Endothelial cell of umbilical vein (primary cell): ENCODE data around the gene MEX3C. TPM values are rescaled to one million over a fixed set of nuclear protein-coding genes. Genes with fewer than 3 reads are reported as not detected.

Source experiments
- BruUV-seq: library from RNA; stranded (reverse); fragments of 400-500 nt; replicated peaks from 2 replicates; lab custom pipeline; 2021; lab: Mats Ljungman, UMichigan
- CTCF ChIA-PET: fragments of 300-600, 350-600 bp; sonication (Branson Sonifier 250); formaldehyde crosslinking; loops from one replicate; lab custom pipeline; 2021; ENCODE audit warnings: antibody characterized with exemption, inconsistent platforms; lab: Charles Lee
- POLR2A ChIA-PET: fragments of 300-600, 350-600 bp; sonication (Branson Sonifier 250); formaldehyde crosslinking; loops from one replicate; lab custom pipeline; 2021; ENCODE audit warnings: antibody characterized with exemption, inconsistent platforms; lab: Charles Lee
- DNase-seq: peaks from one replicate; pipeline ENCODE4 v3.0.0-alpha.2; 2011; ENCODE audit warnings: low read depth, low spot score
- FAIRE-seq: peaks from 2 replicates; lab custom pipeline; 2011; peaks lifted over from hg19 to GRCh38; lab: Jason Lieb, UNC
- H2AFZ ChIP-seq: 2 replicates; pipeline ENCODE4 v1.6.0; 2012; ENCODE audit warnings: low read depth, low read length, control low read depth, inconsistent platforms
- H3K27ac ChIP-seq: 2 replicates; pipeline ENCODE4 v1.5.1; 2011; ENCODE audit warnings: low read depth, mild to moderate bottlenecking, control low read depth, low read length, moderate library complexity; ENCODE audit not compliant: insufficient read depth
- H3K27me3 ChIP-seq, 2 experiments: 2 replicates each; pipeline versions ENCODE4 v1.6.0 to v1.6.1; 2011; ENCODE audit warnings: low read length in 2 of 2, mixed read lengths in 1 of 2; ENCODE audit not compliant: control insufficient read depth in 2 of 2, insufficient read depth in 2 of 2
- H3K36me3 ChIP-seq, 2 experiments: 2 replicates in 1 of 2; 3 replicates in 1 of 2; pipeline ENCODE4 v1.5.1; 2011; ENCODE audit warnings: low read length in 2 of 2, mild to moderate bottlenecking in 1 of 2, moderate library complexity in 1 of 2; ENCODE audit not compliant: control insufficient read depth in 2 of 2, insufficient read depth in 2 of 2; ENCODE audit errors: extremely low read depth in 1 of 2
- H3K4me1 ChIP-seq: 3 replicates; pipeline ENCODE4 v1.5.1; 2011; ENCODE audit warnings: mild to moderate bottlenecking, low read length; ENCODE audit not compliant: control insufficient read depth, insufficient read depth; ENCODE audit errors: extremely low read depth
- H3K4me2 ChIP-seq: 2 replicates; pipeline ENCODE4 v1.6.1; 2011; ENCODE audit warnings: low read length, control low read depth, mixed read lengths; ENCODE audit not compliant: insufficient read depth
- H3K4me3 ChIP-seq, 3 experiments: fragments of 200-600 bp in 1 of 3; sonication (generic), shearing (Covaris generic) in 1 of 3; replicated peaks in 1 of 3; 2 replicates each; pipeline ENCODE4 v1.5.1; 2011 to 2016; ENCODE audit warnings: control low read depth in 3 of 3, low read length in 3 of 3, mild to moderate bottlenecking in 2 of 3, inconsistent platforms in 1 of 3, low read depth in 1 of 3, moderate library complexity in 1 of 3; ENCODE audit not compliant: insufficient read depth in 1 of 3
- H3K79me2 ChIP-seq: 2 replicates; pipeline ENCODE4 v1.6.0; 2012; ENCODE audit warnings: low read length, inconsistent platforms; ENCODE audit not compliant: control insufficient read depth, insufficient read depth
- H3K9ac ChIP-seq: replicated peaks from 2 replicates; pipeline ENCODE3; 2011; ENCODE audit warnings: low read length, control low read depth; ENCODE audit not compliant: insufficient read depth; ENCODE audit errors: extremely low read depth
- H3K9me1 ChIP-seq: replicated peaks from 3 replicates; pipeline ENCODE4 v1.6.0; 2011; ENCODE audit warnings: mild to moderate bottlenecking, low read length; ENCODE audit not compliant: control insufficient read depth, insufficient read depth; ENCODE audit errors: extremely low read depth
- H3K9me3 ChIP-seq: replicated peaks from 2 replicates; pipeline ENCODE4 v1.5.1; 2012; ENCODE audit warnings: low read length, inconsistent platforms; ENCODE audit not compliant: control insufficient read depth, insufficient read depth
- H4K20me1 ChIP-seq: replicated peaks from 2 replicates; pipeline ENCODE3; 2011; ENCODE audit warnings: mild to moderate bottlenecking, low read length; ENCODE audit not compliant: control insufficient read depth, insufficient read depth; ENCODE audit errors: extremely low read depth
- EZH2 ChIP-seq: IDR thresholded peaks from 2 replicates; pipeline ENCODE4 v1.6.1; 2012; ENCODE audit warnings: borderline replicate concordance, low read depth, mild to moderate bottlenecking, moderate library complexity, low read length, inconsistent platforms; ENCODE audit not compliant: severe bottlenecking
- FOS ChIP-seq: IDR thresholded peaks from 2 replicates; pipeline ENCODE4 v1.6.1; 2011; ENCODE audit warnings: mild to moderate bottlenecking, low read length, moderate library complexity, borderline replicate concordance; ENCODE audit not compliant: insufficient read depth
- GATA2 ChIP-seq: IDR thresholded peaks from 2 replicates; pipeline ENCODE4 v1.7.0; 2011; ENCODE audit warnings: low read depth, mild to moderate bottlenecking, moderate library complexity, mixed read lengths, low read length; ENCODE audit not compliant: insufficient read length, insufficient read depth
- JUN ChIP-seq: IDR thresholded peaks from 2 replicates; pipeline ENCODE4 v1.6.1; 2011; ENCODE audit warnings: borderline replicate concordance, low read depth; ENCODE audit not compliant: insufficient read length, insufficient read depth
- MYC ChIP-seq: IDR thresholded peaks from one replicate; pipeline ENCODE4 v1.6.1; 2011; ENCODE audit warnings: mild to moderate bottlenecking, low read depth, low read length
- POLR2A ChIP-seq: IDR thresholded peaks from 2 replicates; pipeline ENCODE4 v1.6.1; 2012; ENCODE audit warnings: low read depth, mild to moderate bottlenecking, control low read depth, low read length
- POLR2AphosphoS5 ChIP-seq: IDR thresholded peaks from 2 replicates; pipeline ENCODE4 v1.6.1; 2012; ENCODE audit warnings: low read depth, mild to moderate bottlenecking, control low read depth, low read length, moderate library complexity; ENCODE audit not compliant: insufficient read depth
- dilution Hi-C: fragments of 300-500 bp; cut with MboI; formaldehyde crosslinking; loops from one replicate; pipeline ENCODE4 v1.15.0; 2019; ENCODE audit warnings: low sequenced_read_pairs; ENCODE audit not compliant: extremely low pct_ligation_motif_present
- intact Hi-C: fragments of 100-400 bp; cut with micrococcal nuclease; formaldehyde crosslinking; loops from one replicate; pipeline ENCODE4 v1.10.0; 2022
- polyA plus RNA-seq, 4 experiments: library from polyadenylated mRNA; depleted of rRNA in 3 of 4; stranded (reverse) in 3 of 4; unstranded in 1 of 4; fragments of >200 nt; gene quantifications; 2 replicates each; pipeline versions ENCODE4 v1.2.1 to v1.2.3, GENCODE V29; 2011 to 2012; ENCODE audit warnings: missing spikeins in 1 of 4
- total RNA-seq: library from RNA; stranded (reverse); gene quantifications from 2 replicates; pipeline ENCODE4 v1.2.3, GENCODE V29; 2021
- TF ChIP-seq, protein P1 (sequence below), 2 donors: IDR thresholded peaks; 1 replicate in 1 of 2; 2 replicates in 1 of 2; pipeline ENCODE4 v1.5.1; 2011; ENCODE audit warnings: low read length in 2 of 2, mild to moderate bottlenecking in 2 of 2, moderate library complexity in 2 of 2, control low read depth in 1 of 2, inconsistent platforms in 1 of 2, low read depth in 1 of 2; ENCODE audit not compliant: insufficient read depth in 1 of 2; ENCODE audit errors: extremely low read depth in 1 of 2
- TF ChIP-seq, protein P2 (sequence below): IDR thresholded peaks from 2 replicates; pipeline ENCODE4 v1.6.1; 2011; ENCODE audit not compliant: insufficient read depth, insufficient read length

The MEX3C gene
- total and polyA plus RNA-seq, 2 donors (not counting 3 experiments of a cell fraction or from before 2014, with no cell fraction given): 23.4 to 45.7 TPM

DNA sequence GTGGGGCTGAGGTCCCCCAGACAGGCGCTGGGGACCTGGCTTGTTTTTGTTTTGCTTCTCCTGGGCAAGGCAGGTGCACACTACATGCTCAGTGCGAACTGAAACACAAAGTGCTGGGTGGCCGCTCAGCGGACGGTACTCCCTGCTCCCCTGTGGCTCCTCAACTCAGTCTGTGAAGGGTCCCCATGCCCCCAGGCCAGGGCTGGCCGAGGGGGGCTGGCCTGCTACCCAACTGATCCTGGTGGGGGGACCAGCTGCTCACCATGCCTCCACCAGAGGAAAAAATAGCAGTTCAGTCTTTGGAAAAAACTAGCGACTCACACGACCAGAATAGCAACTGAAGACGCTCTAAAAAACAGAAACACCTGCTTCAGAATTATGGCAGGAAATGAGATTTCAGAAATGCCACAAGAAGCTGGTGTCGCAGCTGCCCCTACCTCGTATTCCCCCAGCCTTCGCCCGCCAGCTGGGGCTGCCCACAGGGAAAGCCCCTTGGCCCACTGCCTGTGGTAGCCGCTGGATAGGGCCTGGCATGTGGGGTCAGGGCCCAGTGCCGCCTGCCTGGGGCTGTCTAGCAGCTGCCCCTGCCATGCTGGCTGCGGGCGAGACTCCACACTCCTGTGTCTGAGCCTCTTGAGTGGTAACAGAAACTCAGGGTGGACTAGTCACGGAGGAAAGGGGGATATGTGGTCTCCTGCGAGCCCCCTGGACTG lies 43.7 kb downstream of the MEX3C start:
- BruUV-seq: no TSS peak
- no peaks in the 10 kb centered on the region for H3K9me1 ChIP-seq
- no peak overlapping the region for H3K9ac ChIP-seq
- no peak overlapping the region for H2AFZ ChIP-seq
- no peaks in the 10 kb centered on the region for H3K27me3 ChIP-seq
- CTCF ChIA-PET: no interaction called here
- H3K4me2 ChIP-seq: no peak overlapping the region
- no peak overlapping the region for H3K4me3 ChIP-seq
- no peak overlapping the region for H3K27ac ChIP-seq
- no peaks in the 10 kb centered on the region for H3K9me3 ChIP-seq
- no peak for TF ChIP-seq POLR2A
- no peaks in the 10 kb centered on the region for H4K20me1 ChIP-seq
- no peaks in the 10 kb centered on the region for H3K4me1 ChIP-seq
- DNase-seq (no peak), FAIRE-seq (no peak)
- H3K79me2 ChIP-seq: no peaks in the 10 kb centered on the region
- dilution Hi-C loops: no loop called here
- POLR2A ChIA-PET: no interaction called here
- intact Hi-C loops: no loop called here
- no peaks in the 10 kb centered on the region for H3K36me3 ChIP-seq

DNA sequence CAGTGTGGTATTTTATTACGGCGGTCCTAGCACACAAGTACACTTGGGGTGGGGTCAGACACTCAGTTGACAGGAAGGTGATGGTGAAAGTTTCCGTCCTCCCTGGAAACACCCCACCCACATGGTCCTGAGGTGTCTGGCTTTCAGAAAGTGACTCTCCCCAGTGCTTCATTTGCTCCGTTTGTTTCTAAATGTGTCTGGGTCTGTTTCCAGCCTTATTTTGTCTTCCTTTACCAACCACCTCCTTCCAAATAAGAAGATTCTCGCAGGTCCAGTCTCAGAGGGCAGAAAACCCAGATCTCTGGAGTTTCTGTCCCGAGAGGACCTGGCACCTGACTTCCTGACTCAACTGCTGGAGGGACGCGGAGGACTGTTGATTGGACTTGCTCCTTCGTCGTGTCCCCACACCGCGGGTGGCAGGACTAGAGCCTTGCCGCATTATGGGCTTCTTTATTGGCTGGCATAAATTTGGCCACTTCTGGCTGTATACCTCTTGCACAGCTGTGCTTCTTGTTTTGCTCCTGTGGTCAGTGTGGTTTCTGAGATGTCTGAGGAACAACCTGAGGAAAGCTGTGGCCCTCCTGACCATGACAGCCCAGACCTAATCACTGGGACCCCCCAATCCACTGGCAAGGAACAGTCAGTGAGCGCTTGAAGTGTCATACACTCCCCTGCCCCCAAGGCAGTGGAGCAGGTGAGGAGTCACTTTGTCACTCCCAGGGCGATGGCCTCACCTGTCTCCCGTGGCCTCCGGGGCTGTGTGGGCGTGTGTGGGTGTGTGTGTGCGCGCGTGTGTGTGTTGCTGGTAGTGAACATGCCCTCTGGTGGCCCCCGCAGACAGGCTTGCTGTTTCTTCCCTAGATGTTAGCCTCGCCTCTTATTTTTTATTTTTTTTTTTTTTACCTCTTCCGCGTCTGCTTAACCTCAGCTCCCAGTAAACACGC lies 45.6 kb downstream of the MEX3C start:
- BruUV-seq: no TSS peak
- Histone ChIP-seq H3K36me3 (no peaks in the 10 kb centered on the region), H2AFZ (no peak overlapping the region), H4K20me1 (no peaks in the 10 kb centered on the region), H3K4me3 (no peak overlapping the region), H3K4me2 (no peak overlapping the region), H3K27me3 (no peaks in the 10 kb centered on the region), H3K9ac (no peak overlapping the region), H3K27ac (no peak overlapping the region), H3K4me1 (no peaks in the 10 kb centered on the region), H3K79me2 (no peaks in the 10 kb centered on the region), H3K9me3 (no peaks in the 10 kb centered on the region), H3K9me1 (no peaks in the 10 kb centered on the region)
- TF ChIP-seq MYC (no peak), POLR2A (no peak), FOS (no peak), GATA2 (no peak), EZH2 (no peak), JUN (no peak), POLR2AphosphoS5 (no peak)
- TF ChIP-seq, protein P1, sequence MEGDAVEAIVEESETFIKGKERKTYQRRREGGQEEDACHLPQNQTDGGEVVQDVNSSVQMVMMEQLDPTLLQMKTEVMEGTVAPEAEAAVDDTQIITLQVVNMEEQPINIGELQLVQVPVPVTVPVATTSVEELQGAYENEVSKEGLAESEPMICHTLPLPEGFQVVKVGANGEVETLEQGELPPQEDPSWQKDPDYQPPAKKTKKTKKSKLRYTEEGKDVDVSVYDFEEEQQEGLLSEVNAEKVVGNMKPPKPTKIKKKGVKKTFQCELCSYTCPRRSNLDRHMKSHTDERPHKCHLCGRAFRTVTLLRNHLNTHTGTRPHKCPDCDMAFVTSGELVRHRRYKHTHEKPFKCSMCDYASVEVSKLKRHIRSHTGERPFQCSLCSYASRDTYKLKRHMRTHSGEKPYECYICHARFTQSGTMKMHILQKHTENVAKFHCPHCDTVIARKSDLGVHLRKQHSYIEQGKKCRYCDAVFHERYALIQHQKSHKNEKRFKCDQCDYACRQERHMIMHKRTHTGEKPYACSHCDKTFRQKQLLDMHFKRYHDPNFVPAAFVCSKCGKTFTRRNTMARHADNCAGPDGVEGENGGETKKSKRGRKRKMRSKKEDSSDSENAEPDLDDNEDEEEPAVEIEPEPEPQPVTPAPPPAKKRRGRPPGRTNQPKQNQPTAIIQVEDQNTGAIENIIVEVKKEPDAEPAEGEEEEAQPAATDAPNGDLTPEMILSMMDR (IDR thresholded peaks at IDR 0.05; ENCODE audit: extremely low read depth in 1 of 2, insufficient read depth in 1 of 2, low read depth in 1 of 2, low read length in 2 of 2): no peak
- TF ChIP-seq, protein P2, sequence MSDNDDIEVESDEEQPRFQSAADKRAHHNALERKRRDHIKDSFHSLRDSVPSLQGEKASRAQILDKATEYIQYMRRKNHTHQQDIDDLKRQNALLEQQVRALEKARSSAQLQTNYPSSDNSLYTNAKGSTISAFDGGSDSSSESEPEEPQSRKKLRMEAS: no peak
- DNase-seq (no peak), FAIRE-seq (no peak)
- ChIA-PET CTCF (no interaction called here), POLR2A (no interaction called here)
- intact Hi-C loops (no loop called here), dilution Hi-C loops (no loop called here)
